Stimulated activated CD8-positive, alpha-beta memory T cell treated with anti-CD3 and anti-CD28 coated beads, Interleukin-4, amount 100 ng/mL, for 48 hours (primary cell): ENCODE data around the gene BCOR.

Experiments used
- DNase-seq: peaks from one replicate; pipeline ENCODE4 v3.0.0-alpha.2; 2020

Gene BCOR

DNA sequence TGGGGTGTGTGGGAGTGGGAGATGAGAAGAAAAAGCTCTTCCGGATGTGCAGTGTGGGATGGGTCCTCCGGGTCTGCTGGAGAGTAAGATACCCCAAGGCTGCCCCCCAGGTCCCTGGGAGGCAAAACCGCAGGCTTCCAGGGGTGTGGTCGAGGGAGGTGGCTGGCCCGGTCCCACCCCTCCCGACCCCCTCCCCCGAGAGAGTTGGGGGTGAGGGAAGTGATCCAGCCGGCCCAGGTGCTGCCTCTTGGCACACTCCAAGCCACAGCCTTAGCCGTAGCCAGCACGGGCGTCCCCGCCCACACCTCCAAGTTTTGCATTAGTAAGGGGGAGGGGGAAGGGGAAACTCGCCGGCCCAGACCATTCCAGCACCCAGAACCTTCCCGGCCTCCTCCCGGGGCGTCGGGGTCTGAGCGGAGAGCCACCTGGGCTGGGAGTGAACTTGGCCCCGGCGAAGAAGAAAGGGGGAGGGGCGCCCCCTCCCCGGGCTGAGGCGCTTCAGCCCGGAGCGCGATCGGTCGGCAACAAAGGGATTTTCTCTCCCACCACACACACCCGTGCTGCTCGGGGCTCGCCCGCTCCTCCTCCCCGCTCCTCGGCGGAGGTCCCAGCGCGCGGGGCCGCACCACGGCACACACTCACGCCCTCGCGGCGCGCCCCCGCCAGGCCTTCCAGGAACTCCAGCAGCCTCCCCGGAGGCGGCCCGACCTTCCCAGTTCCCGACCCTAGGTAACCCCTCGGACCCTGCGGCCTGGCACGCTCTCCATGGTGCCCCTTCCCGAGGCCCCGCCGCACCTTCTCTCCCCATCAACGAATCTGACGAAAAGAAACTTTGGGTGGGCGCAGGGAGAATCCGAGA, 14.4 kb downstream of the BCOR start:
- DNase-seq = no peak

DNA sequence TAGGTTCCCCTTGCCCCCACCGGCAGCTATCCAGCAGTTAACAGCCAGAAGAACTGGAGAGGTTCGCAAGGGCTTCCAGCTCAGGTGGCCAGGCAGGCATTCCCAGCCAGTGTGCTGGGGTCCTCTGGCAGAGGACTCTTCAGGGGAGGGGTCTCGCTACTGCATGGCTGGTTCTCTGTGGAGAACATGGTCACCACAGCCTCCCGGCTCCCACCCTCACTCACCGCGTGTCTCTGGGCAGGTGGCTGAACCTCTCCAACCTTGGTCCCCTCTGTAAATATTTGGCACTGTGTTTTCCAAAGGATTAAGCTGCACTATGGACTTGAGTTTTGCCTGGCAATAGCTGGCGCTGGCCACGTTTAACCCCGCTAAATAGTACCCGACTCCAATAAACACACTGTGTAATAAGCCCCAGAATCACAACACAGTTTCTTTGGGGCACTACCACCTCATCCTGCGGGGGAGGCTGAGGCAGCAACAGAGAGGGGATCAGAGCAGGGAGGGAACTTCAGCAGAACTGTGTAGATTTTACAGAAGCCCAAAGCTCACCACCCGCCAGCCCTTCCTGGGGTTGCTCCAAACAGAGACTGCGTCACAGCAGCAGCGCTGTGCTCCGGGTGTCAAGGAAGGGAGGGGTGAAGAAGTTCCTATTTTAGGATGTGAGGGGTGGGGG, 15.2 kb downstream of the BCOR start:
- DNase-seq = no peak

GRCh38 chrX:40081679-40082068, 16.1 kb downstream of the BCOR start:
- DNase-seq = no peak

GRCh38 chrX:40080894-40081678, 16.7 kb downstream of the BCOR start:
- no peak for DNase-seq

DNA sequence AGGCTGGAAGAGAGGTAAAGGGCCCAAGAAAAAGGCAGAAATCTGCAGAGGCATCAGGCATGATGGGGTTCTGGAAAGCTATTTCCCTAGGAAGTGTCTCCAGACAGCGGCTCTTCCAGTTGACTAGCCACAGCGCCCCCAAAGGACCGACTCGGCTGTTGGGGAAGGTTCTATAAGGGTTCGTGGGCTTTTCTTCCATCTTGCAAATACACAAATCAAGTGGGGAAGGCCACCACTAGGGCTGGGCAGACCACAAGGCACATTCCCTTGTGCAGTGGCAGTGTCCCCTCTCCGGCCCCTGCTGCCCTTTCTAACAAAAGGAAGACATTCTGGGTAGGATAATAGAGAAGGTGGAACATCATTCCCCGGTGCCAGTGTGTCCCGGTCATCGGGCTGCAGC, 18.2 kb downstream of the BCOR start:
- DNase-seq = no peak

GRCh38 chrX:40078489-40079227, 19.1 kb downstream of the BCOR start:
- no peak for DNase-seq

DNA sequence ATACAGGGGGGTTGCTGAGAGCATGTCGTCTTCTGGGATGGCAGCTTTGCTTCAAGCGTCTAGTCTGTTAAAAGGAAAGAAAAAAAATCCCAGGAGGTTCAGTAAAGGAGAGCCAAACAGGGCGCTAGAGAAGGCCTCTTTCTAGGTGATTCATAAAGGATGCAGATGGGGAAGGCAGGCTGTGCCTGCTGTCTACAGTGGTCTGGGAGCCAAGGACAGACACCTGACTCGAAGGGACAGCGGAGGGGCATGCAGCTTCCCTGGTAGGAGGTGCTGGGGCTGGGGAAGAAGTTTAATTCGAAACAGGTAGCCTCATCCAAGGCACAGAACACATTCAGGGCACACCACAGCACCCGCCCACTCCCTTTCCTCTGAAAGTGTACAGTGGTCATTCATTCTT, 19.9 kb downstream of the BCOR start:
- DNase-seq = no peak

- DNase-seq = no peak
These were observed 20.8 kb downstream of the BCOR start for GRCh38 chrX:40076750-40077575.

GRCh38 chrX:40074959-40075332, 22.8 kb downstream of the BCOR start:
- no peak for DNase-seq

DNA sequence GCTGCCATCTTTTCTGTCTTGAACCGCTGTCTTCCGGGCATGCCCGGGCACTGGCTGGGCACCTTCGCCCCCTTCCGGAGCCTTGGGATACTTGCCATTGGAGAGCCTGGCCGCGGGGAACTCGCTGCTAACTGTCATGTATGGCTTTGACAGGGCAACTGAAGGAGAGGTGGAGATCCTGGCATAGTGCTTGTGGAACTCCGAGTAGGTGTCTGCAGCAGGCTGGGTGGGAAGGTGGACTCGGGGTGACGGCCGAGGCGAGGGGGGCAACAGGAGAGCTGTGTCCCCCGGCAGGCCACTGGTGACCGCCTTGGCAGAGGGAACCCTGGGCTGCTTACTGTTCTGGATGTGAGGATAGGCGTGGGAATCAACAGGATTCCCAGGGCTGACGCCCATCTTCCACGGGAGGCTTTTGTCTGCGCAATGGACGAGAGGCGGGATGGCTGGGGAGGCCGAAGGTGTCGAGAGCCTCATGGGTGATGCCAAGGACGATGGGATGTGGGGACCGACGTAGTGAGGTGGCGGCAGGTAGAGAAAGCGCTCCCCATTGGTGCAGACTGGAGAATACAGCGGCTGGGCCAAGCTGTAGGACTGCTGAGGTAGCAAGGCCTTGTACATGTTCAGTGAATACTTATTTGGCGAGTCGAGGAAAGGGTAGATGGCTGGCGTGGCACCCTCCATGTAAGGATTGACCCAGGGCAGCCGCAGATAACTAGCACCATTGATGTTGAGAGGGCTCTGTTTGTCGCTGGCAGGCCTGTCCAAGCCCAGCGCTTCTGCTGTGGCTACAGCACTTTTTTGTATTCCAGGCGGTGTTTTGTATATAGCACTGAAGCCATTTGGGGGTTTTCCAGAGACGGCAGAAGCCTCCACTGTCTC, 23.4 kb downstream of the BCOR start:
- DNase-seq = no peak

DNA sequence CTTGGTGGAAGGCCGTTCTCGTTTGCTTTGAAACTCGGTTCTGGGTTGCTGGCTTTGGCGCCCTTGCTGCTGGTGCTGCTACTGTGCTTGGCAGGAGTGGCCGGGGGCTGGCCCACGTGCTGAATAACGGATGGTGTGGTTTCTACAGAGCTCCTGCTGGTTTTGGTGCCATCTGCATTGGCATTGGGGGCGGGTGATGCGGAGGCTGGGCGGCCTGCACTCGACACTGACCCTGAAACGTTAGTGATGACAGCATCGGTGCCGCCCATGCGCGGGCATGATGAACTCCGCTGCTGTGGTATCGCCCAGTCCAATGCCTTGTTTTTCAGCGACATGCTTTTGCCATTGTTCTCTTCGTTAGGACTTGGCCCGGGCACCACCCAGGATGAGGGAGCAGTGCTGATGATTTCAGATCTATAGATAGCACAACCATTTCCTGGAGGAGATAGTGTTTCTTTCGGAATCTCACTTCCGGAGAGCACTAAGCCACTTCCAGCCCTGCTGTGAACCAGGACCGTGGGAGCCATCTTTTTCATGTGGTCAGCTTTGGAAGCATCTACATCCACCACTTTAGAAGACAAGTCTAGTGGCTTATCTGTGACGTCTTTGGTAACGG, 24.2 kb downstream of the BCOR start:
- no peak for DNase-seq

DNA sequence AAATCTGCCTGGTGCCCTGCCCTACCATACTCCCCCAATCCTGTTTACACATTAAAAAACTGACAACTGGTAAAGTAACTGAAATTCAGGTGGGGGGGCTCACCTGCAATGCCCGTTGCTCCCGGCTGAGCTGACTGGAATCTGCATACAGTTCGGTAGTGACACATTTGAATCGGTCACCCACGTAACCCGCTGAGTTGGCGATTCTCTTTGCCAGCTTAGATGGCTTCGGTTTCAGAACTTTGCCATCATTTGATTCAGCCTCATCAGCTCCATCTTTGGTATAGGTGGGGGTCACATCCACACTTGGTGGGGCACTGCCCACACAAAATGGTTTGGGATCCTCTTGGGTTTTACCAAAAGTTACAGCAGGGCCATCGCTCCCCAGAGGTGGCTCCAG, 25.5 kb downstream of the BCOR start:
- no peak for DNase-seq

DNA sequence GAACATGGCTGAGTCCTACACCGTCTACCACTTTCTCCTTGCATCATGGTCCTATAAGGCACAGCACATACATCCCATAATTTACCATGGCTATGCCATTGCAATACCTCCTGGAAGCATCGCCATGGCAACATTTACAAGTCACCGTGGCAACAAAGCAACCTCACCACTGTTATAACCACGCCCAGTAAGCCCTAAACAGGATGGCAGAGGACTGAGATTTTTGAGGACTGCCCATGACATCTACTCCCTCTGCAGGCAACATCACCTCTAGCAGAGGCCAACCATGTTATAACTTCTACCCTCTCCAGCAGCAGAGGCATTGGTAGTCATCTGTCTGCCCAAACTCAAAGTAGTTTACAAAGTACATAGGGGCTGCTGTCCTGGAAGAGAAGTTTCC, 29.7 kb downstream of the BCOR start:
- DNase-seq = no peak

- no peak for DNase-seq
These were observed 31.1 kb downstream of the BCOR start for GRCh38 chrX:40066700-40067099.

- DNase-seq = peak; percentile 38
These were observed 32.3 kb downstream of the BCOR start for GRCh38 chrX:40065296-40066046.

GRCh38 chrX:40064055-40064597, 33.6 kb downstream of the BCOR start:
- no peak for DNase-seq

GRCh38 chrX:40063555-40063954, 34.2 kb downstream of the BCOR start:
- DNase-seq = no peak

GRCh38 chrX:40062525-40063155, 35.1 kb downstream of the BCOR start:
- no peak for DNase-seq
